HG03025 (cell line): ENCODE measurements around the gene API5.

ENCODE experiments used
- ATAC-seq: cut with Tn5 transposase; IDR thresholded peaks from one replicate; pipeline ENCODE4 v1.9.1; 2021; ENCODE audit warnings: mild to moderate bottlenecking, moderate library complexity; ENCODE audit not compliant: unreplicated experiment, low FRiP score

The API5 gene

DNA sequence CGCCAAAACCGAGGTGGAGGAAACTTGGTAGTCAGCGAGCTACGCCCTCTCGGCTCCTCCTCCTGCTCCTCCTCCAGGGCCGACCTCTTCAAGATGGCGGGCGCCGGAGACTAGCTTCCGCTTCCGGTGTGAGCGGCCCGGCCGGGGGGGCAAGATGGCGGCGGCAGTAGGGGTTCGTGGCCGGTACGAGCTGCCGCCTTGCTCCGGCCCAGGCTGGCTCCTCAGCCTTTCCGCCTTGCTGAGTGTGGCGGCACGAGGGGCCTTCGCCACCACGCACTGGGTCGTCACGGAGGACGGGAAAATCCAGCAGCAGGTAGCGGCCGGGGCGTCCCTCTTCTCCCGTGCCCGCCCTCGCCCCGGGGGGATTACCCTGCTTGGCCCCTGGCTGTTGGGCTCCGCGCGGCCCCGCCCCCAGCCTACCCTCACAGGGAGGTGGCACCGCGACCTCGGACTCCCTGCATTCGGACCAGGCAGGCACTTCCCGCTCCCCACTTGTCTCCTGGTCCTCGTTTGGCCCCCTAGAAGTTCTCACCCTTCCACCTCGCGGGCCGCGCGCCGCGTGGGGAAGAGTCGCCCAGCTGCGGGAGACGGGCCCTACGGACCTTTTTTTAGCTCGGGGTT, 47.1 kb downstream of the API5 start, which contains the start of gene TTC17:
Gene TTC17, plus strand, starts transcription at position 120 of the 621 bp plus-strand sequence. Its CDS starts 35 bp downstream, at position 155.
- peak; percentile 88 for ATAC-seq

DNA sequence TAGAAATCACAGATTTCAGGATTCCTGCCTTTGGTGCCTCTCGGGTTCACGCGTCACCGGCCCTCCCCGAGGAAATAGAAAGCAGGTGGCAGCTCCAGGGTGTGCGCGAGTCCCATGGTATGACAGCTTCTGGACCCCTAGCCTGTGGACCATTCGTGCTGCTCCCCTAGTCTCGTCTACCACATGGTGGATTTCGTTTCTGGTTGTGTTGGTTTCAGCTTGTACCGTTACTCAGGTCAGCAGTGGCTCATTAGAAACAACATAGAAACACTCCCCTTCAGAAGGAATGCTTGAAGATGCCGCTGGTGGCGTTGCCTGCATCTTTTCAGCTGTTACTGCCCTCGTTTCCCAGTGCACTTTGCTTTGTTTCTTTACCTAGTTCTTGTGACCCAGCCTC, 47.6 kb downstream of the API5 start:
- ATAC-seq: peak; percentile 60

DNA sequence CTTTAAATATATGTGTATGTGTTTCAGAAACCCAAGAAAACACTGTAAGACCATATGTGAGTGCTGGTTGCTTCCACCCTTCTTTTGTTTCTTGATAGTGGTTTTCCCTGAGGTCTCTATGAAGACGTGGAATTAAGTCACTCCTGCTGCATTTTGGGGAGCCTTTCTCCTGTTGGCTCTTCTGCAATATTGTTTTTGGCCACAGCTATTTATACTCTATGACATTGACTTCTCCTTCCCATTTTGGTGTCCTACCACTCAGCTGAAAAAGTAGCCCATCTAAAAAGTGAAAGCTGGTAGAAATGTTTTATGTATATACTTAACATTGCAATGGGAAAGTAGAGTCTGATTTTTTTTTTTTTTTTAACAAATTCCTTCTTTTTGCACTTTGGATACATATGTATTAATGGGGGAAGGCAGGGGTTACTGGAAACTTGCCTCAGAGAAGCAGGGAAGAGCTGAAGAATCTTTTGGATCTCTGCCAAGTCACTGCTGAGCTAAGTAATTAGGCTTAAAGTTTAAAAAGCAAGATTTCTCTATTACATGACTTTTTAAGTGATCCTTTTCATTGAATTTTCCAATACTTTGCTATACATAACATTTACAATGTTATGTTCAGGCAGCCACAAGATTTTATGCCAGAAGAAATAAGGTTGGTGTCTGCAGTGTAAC, 48.7 kb downstream of the API5 start:
- no peak for ATAC-seq

DNA sequence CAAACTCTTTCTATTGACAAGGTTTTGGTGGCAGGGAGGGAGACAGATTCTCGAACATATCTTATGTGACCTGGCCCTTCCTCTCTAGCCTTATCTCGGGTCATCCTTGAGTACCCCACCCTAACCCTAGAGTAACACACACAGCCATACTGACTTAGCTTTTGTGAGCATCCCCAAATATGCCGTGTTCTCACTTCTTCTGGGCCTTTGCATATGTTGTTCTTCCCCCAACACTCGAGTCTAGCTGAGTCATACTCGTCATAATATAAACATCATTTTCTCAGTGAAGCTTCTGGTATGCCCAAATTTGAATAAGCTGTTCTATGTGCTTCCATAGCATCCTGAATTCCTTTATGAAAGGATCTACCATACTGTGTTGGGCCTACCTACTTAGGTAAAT, 54.9 kb downstream of the API5 start:
- no peak for ATAC-seq

DNA sequence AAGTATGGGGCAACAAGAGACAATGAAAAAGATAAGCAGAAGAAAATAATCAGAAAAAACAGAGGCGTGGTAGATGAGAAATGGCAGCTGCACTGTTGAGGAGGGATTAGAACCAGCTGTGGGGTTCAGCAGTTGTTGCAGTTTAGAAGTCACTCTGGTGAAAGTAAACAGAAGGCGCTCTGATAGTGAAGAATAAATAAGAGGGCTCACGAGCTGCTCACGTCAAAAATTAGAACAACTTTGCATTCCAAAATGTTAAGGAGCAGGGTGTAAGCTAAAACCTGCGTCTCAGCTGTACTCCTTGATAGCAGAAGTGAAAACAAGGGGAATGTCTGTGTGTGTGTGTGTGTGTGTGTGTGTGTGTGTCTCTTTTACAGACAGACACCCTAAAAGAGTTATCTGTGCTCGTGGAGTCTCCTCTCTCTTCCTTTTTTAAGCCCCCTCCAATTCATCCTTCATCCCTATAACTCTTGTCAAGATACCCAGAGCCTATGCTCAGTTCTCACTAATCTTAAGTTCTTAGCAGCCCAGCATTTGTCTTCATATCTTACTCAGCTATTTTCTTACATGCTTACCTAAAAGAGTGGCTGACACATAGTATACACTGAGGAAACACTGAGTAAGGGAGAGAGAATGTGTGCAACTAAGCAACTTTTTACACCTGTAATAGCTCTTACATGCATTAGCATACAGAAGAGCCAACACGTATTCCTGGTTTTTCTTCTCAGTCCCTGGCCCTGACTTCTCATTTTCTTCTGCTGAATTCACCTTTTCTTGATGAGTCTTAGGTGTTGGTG, 55.8 kb downstream of the API5 start:
- ATAC-seq: no peak

DNA sequence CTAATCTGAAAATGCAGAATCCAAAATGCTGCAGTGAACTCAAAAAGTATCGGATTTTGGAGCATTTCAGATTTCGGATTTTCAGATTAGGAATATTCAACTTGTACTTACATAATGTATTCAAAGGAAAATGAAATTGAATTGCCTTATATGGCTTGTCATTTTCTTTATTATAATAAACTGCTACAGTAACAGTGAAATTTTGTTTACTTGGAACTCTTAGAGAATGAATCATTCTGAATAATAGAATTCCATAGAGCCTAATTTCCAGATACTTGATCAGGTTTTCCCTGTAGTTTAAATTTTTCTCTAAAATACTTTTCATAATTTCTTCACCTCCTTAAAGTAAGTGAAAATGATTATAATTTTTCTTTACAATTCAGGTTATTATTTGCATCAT, 64.3 kb downstream of the API5 start:
- no peak for ATAC-seq

DNA sequence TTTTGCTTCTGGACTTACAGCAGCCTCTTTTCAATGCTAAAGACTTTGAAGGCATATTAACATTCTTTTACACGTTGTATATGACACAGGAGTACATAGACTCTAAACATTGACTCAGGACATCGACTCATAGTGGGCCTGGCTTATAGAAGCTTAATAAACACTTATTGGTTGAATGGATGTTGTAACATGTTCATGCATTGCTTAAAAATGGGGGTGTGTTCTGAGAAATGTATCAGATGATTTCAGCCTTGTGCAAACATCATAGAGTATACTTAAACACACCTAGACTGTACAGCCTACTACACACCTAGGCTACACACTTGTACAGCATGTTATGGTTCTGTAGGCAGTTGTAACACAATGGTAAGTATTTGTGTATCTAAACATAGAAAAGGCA, 64.8 kb downstream of the API5 start:
- ATAC-seq: no peak

DNA sequence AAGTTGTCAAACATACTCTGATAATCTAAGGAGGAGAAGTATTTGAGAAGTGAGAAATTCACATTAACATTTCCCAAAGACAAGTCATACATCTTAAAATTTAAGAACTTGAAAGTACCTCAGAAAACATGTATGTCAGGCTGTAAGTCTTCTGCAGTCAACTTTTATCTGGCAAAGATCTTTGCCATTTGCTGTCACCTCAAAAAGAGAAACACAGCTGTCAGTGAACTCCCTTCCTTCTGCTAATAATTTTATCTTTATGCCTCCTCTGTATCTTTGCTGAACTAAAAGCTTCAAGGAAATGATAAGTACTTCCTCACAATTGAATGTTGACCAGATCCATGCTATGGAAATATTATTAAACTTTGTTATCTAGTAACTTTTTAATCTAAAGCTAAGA, 65.6 kb downstream of the API5 start:
- ATAC-seq: no peak

DNA sequence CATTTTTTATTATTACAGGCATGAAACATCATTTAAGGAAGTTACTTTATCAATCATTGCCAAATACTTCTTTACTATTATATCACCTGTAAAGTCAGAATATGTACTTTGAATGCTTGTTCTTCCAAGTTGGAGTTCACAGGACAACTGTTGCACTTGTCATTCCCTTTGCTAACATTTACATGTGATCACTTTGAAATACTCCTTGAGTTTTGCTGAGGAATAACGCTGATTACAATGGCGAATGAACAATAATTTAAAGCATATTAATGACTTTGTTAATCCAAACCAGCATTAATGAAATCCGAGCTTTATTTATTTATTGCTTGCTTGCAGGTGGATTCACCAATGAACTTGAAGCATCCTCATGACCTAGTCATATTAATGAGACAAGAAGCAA, 67.1 kb downstream of the API5 start:
- no peak for ATAC-seq

DNA sequence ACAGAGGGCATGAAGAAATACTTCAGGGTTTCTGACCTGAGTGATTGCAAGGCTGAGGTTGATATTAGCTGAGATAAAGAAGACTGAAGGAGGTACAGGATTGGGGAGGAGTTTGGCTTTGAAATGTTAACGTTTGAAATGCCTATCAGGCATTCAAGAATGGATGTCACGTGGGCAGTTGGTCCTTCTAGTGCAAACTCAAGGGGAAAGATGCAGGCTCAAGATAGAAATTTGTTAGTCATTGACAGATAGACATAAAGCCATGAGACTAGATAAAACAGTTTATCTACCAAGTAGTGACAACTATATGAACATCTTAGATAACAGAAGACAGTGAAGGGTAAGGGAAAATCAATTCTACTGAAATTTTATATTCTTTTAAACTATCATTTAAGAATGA, 70.0 kb downstream of the API5 start:
- ATAC-seq: no peak

DNA sequence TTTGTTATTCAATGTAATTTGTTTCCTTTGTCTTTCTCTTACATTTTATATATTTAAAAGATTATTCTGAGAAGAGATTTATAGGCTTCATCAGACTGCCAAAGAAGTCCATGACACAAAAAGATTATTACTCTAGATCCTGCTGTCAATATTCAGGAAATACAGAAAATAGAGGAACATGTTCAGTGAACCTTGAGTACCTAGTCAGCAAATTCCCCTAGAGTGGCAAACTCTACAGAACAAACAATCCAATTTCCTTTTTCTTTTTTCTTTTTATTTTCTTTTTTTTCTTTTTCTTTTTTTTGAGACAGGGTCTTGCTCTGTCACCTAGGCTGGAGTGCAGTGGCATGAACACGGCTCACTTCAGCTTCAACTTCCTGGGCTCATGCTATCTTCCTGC, 70.8 kb downstream of the API5 start:
- ATAC-seq: no peak

DNA sequence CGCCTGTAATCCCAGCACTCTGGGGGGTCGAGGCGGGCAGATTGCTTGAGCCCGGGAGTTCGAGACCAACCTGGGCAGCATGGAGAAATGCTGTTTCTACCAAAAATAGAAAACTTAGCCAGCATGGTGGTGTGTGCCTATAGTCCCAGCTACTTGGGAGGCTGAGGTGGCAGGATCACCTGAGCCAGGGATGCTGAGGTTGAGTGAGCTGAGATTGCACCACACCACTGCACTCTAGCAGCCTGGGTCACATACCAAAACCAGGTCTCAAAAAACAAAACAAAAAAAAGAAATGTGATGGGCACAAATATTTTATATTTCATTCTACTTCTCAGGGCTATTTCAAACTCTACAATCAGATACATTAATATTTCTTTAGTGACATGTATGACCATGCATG, 72.6 kb downstream of the API5 start:
- no peak for ATAC-seq

DNA sequence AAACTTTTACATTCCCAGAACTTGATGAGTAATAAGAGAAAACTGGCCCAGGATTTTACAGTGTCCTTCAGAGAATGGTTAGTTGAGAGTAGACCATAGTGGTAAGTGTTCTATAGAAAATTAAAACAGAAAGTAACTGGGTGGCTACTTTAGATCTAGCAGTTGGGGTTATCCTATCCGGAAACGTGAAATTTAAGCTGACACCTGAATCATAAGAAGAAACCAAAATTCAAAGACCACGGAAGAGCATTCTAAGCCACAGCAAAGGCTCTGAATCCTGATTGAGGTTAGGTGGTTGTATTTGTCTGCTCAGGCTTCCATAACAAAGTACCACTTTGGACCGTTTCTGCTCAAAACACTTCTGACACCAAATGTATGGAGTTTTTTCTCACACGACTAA, 80.9 kb downstream of the API5 start:
- no peak for ATAC-seq

DNA sequence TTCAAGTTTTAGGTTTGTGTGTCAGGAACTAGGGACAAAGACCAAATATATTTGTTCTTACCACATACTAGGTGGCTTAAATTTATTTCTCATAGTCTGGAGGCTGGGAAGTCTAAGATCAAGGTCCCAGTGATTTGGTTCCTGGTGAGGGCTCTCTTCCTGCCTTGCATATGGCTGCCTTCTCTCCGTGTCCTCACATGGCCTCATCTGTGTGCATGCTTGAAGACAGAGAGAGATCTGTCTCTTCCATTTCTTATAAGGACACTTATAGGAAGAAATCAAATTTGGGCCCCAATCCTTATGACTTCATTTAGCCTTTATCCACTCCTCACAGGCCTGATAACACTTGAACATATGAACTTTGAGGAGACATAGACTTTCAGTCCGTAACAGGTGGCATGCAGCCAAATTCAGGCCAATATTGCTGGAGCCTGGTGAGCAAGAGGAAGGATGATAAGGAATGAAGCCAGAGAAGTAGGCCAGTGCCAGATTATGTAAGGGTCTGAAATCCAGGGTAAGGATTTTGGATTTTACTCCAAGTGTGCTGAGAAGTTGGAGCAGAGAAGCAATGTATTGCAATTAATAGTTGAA, 82.1 kb downstream of the API5 start:
- no peak for ATAC-seq
